Stimulated activated memory B cell treated with anti-CD40 and anti-IgM and Interleukin-4, amounts not matched to agents 10 μg/mL and 1 μg/mL and 100 μg/mL, for 72 hours (primary cell): Measurements from ENCODE around the gene DNAH10.
"Not testable (repeated sequence)": the region's sequence is repeated elsewhere in the genome, so short reads cannot be mapped to it uniquely, and the experiment has no call there.

ENCODE experiments used
- ATAC-seq: fragments of 150-1000 bp; cut with Tn5 transposase; 2 replicates; pipeline ENCODE4 v1.10.0; 2021
- H3K27ac Mint-ChIP-seq: one replicate; pipeline ENCODE4 v1.8.0; 2022; ENCODE audit warnings: mild to moderate bottlenecking, mixed read lengths
- H3K27me3 Mint-ChIP-seq: one replicate; pipeline ENCODE4 v1.8.0; 2022; ENCODE audit warnings: mixed read lengths
- H3K36me3 Mint-ChIP-seq: one replicate; pipeline ENCODE4 v1.8.0; 2022; ENCODE audit warnings: mixed read lengths
- H3K4me1 Mint-ChIP-seq: one replicate; pipeline ENCODE4 v1.8.0; 2022; ENCODE audit warnings: mixed read lengths
- H3K4me3 Mint-ChIP-seq: one replicate; pipeline ENCODE4 v1.8.0; 2022; ENCODE audit warnings: mild to moderate bottlenecking, moderate library complexity, mixed read lengths
- H3K9me3 Mint-ChIP-seq: one replicate; pipeline ENCODE4 v1.8.0; 2022; ENCODE audit warnings: mixed read lengths

Gene DNAH10

DNA sequence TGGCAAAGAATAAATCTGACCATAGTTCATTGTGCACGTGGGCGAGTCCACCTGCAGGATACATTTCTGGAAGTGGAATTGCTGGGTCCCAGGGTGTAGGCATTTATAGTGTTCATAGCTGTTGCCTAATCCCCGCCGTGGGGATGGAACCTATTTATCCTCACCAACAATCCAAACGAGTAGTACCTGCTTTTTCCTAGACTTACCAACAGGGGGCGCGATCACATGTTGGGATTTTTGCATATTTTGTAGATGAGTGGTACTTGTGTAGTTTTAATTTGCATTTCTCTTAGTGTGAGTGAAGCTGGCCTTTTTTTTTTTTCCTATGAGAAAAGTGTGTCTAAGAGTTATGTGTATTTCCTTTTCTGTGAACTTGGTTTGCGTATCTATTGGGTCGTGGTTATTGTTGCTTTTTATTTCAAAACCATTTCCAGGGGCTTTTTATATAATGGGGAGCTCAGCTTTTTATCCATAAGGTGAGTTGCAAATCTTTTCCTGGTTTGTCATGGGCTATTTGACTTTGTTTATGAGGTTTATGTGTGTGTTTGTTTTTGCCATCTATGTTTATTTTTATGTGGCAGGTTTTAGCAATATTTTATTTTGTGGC lies 143.3 kb downstream of the DNAH10 start:
- ATAC-seq: no peak
- Mint-ChIP-seq H3K9me3 (no peaks in the 10 kb centered on the region), H3K36me3 (no peaks in the 10 kb centered on the region), H3K4me3 (no peak overlapping the region), H3K27me3 (peaks cover 36% of the 10 kb centered on the region), H3K27ac (no peak overlapping the region), H3K4me1 (peaks cover 8% of the 10 kb centered on the region)

DNA sequence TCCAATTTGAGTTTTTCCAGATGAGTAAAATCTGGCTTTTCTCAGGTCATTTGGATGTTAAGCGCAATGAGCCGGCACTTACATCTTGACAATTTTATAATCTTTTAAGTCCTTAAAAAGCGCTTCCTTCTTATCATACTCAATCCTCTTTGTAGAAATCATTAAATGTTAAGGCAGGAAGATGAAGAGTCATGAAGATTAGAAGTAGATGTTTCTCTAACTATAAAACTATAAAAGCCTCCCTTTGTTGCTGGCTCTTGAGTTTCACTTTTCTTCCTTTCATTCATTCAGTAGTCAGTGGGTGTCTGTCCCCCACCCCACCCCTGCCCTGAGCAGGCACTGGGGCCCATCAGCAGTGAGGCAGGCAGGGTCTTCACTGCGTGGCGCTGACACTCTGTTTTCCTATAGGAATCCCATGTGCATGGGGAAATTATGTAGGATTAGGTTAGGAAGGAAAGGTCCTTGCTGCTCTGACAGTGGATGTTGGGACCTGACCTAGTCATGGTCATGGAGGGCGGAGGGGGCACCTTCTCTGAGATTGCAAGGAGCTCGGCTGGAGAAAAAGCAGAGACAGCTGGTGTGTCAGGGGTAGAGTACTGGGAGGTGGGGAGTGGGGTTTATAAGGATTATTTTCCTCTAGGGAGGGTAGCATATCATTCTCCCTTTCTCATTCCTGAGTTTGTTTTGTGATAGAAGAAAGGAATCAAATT lies 144.8 kb downstream of the DNAH10 start:
- Mint-ChIP-seq H3K27ac (no peak overlapping the region), H3K4me3 (no peak overlapping the region), H3K9me3 (no peaks in the 10 kb centered on the region), H3K36me3 (no peaks in the 10 kb centered on the region), H3K4me1 (peaks cover 8% of the 10 kb centered on the region), H3K27me3 (peaks cover 21% of the 10 kb centered on the region)
- no peak for ATAC-seq

DNA sequence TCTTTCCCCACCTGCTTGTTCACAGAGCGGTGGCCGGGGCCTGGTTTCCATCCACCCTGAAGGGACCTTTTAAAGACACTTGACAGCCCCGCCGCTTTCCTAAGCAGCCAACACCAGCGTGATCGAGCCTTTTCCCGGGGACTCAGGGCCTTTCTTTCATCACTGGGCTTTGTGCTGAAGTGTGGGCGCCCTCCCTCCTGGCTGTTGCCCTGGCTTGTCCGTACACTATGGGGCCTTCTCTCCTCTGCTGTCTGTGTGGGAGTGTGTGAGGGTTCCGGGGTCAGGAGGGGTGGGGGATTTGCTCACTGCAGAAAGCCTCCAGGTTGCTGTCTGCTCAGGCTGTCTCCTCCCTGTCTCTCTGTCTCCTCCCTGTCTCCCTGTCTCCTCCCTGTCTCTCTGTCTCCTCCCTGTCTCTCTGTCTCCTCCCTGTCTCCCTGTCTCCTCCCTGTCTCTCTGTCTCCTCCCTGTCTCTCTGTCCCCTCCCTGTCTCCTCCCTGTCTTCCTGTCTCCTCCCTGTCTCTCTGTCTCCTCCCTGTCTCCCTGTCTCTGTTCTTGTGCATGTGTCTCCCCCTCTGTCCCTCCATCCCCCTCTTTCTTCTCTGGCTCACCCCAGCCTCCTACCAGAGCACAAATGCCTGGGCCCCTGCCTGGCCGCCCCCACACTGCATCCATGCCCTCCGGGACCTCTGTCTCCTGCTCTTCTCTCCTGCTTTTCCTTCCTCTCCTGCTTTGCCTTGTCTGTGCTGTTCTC lies 145.8 kb downstream of the DNAH10 start:
- no peak overlapping the region for H3K4me3 Mint-ChIP-seq
- peak; percentile 42 for ATAC-seq
- no peak overlapping the region for H3K27ac Mint-ChIP-seq
- H3K9me3 Mint-ChIP-seq: no peaks in the 10 kb centered on the region
- H3K36me3 Mint-ChIP-seq: no peaks in the 10 kb centered on the region
- peaks cover 8% of the 10 kb centered on the region for H3K4me1 Mint-ChIP-seq
- H3K27me3 Mint-ChIP-seq: peaks cover 11% of the 10 kb centered on the region

DNA sequence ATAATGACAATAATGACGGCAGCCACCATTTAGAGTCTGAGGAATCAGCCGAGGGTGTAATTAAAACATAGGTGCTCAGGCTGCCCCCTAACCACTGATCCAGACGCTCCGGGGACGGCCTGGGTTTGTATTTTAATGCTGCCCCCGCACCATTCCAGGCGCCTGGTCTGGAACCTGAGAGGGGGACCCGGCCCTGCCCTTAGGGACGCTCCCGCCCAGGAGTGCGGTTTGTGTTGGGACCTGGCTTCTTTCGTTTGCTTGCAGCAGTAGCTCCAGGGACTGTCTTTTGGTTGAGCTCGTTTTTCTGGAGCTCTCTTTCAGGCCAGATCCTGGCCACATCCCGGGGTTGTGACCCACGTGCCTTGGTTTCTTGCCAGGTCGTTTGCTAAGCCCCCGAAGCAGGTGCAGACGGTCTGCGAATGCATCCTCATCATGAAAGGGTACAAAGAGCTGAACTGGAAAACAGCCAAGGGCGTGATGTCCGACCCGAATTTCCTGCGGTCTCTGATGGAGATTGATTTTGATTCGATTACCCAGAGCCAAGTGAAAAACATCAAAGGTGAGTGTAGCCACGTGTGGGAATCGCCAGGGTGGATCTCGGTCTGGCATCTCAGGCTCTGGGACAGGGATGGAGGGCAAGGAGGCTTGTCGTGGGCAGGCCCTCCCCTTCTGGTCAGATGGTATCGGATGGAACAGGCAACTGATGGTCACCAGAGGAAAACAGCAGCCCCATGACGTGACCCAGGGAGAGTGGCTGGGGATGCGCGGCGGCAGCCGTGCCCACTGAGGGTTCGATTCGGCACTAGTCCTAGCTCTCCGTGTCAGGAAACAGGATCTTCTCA lies 147.0 kb downstream of the DNAH10 start:
- no peaks in the 10 kb centered on the region for H3K36me3 Mint-ChIP-seq
- H3K27ac Mint-ChIP-seq: no peak overlapping the region
- H3K9me3 Mint-ChIP-seq: no peaks in the 10 kb centered on the region
- no peak overlapping the region for H3K4me3 Mint-ChIP-seq
- peaks cover 8% of the 10 kb centered on the region for H3K4me1 Mint-ChIP-seq
- H3K27me3 Mint-ChIP-seq: peaks cover 4% of the 10 kb centered on the region
- ATAC-seq: no peak

DNA sequence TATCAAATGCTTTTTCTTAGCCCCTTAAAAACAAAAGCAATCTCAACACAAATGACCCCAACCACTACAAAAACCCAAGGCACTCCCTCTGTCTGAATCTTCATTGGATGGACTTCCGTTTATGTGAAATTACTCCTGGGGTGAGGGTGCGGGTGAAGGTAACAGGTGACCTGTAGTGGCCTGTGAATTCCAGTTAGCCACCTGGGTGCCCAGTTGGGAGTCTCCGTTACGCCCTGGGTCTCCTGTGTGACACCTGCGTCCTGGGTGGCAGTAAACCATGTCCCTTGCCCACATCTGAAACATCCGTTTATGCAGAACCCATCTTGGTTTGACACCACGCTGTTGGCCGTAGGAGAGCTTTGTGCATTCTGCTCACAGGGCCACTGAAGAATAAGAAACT lies 148.0 kb downstream of the DNAH10 start:
- no peak overlapping the region for H3K4me3 Mint-ChIP-seq
- no peak overlapping the region for H3K27ac Mint-ChIP-seq
- H3K36me3 Mint-ChIP-seq: no peaks in the 10 kb centered on the region
- no peak for ATAC-seq
- H3K4me1 Mint-ChIP-seq: peaks cover 7% of the 10 kb centered on the region
- no peaks in the 10 kb centered on the region for H3K9me3 Mint-ChIP-seq
- H3K27me3 Mint-ChIP-seq: no peaks in the 10 kb centered on the region

DNA sequence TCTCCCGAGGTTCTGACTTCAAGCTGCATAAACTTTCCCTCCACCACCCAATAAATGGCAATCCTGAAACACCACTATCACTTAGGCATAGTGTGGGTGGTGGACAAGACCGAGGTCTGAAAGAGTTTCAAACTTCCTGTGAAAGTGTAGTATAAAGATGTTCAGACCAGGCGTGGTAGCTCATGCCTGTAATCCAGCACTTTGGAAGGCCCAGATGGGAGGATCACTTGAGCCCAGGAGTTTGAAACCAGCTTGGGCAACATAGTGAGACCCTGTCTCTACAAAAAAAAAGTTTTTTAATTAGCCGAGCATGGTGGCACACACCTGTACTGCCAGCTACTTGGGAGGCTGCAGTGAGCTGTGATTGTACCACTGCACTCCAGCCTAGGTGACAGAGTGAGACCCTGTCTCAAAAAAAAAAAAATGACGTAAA lies 148.7 kb downstream of the DNAH10 start:
- Mint-ChIP-seq H3K4me3 (no peak overlapping the region), H3K27ac (no peak overlapping the region), H3K27me3 (no peaks in the 10 kb centered on the region), H3K36me3 (no peaks in the 10 kb centered on the region), H3K4me1 (no peaks in the 10 kb centered on the region), H3K9me3 (no peaks in the 10 kb centered on the region)
- ATAC-seq: no peak

DNA sequence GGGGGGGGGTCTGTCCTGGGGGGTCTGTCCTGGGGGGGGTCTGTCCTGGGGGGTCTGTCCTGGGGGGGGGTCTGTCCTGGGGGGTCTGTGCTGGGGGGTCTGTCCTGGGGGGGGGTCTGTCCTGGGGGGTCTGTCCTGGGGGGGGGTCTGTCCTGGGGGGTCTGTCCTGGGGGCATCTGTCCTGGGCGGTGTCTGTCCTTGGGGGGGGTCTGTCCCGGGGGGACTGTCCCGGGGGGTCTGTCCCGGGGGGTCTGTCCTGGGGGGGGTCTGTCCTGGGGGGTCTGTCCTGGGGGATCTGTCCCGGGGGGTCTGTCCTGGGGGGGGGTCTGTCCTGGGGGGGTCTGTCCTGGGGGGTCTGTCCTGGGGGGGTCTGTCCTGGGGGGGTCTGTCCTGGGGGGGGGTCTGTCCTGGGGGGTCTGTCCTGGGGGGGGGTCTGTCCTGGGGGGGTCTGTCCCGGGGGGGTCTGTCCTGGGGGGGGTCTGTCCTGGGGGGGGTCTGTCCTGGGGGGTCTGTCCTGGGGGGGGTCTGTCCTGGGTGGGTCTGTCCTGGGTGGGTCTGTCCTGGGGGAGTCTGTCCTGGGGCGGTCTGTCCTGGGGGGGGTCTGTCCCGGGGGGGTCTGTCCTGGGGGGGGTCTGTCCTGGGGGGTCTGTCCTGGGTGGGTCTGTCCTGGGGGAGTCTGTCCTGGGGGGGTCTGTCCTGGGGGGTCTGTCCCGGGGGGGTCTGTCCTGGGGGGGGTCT lies 149.7 kb downstream of the DNAH10 start:
- H3K4me1 Mint-ChIP-seq, H3K9me3 Mint-ChIP-seq, H3K36me3 Mint-ChIP-seq, H3K27ac Mint-ChIP-seq, ATAC-seq, H3K4me3 Mint-ChIP-seq, H3K27me3 Mint-ChIP-seq: not testable (repeated sequence)

DNA sequence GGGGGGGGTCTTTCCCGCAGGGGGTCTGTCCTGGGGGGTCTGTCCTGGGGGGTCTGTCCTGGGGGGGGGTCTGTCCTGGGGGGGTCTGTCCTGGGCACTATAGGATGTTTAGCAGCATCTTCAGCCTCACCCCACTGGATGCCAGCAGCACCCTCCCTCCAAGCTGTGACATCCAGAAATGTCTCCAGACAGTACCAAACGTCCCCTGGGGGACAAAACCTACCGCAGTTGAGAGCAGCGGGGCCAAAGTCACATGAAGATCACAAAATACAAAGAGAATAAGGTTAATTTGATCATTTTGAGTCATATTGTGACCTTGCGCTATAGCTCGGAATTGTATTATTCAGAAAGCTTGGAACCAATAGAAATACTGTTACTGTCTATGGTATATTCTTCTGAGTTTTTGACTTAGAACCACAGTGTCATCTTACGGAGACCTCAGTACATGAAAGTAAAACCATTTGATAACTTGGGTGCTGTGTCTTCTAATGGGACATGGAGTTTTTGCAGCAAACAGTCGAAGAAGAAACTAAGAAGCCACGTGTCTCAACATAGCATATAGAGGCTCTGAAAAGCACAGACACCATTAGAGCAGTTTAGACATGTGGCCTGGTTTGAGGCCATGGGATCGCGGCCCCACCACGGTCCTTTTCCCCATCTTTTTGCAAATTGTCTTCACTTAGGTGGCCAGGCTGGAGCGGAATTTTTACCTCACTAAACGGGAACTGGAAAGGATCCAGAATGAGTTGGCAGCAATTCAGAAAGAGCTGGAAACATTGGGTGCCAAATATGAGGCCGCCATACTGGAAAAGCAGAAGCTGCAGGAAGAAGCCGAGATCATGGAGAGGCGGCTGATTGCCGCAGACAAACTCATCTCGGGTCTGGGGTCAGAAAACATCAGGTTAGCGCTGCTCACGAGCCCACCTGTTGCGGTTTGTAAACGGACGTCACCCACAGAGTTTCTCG lies 150.6 kb downstream of the DNAH10 start:
- no peak overlapping the region for H3K27ac Mint-ChIP-seq
- peaks cover 14% of the 10 kb centered on the region for H3K27me3 Mint-ChIP-seq
- no peak overlapping the region for H3K4me3 Mint-ChIP-seq
- H3K4me1 Mint-ChIP-seq: no peaks in the 10 kb centered on the region
- ATAC-seq: no peak
- H3K9me3 Mint-ChIP-seq: no peaks in the 10 kb centered on the region
- no peaks in the 10 kb centered on the region for H3K36me3 Mint-ChIP-seq

DNA sequence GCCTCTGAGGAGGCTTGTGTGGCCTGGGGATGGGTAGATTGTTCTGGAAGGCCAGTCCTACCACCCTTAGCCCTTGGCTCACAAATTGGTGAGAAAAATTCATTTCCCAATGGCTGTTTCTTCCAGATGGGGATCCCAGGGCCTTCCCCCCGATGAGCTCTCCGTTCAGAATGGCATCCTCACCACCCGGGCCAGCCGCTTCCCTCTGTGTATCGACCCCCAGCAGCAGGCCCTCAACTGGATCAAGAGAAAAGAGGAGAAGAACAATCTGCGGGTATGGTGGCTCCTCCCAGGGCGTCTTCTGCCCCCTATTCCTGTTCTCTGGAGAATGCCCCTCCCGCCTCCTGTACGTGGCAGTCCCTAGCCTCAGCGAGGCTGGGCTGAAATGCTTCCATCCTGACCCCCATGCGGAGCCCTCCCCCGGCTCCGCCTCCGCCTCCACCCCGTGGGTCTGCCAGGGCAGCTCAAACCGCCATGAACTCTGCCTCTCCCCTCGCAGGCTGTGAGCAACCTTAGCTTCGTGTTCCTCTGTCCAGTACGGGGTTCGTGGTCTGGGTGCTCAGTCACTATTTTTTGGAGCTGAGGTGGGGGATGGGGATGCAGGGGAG lies 152.7 kb downstream of the DNAH10 start:
- peaks cover 14% of the 10 kb centered on the region for H3K27me3 Mint-ChIP-seq
- no peaks in the 10 kb centered on the region for H3K36me3 Mint-ChIP-seq
- no peak for ATAC-seq
- no peak overlapping the region for H3K4me3 Mint-ChIP-seq
- H3K27ac Mint-ChIP-seq: no peak overlapping the region
- no peaks in the 10 kb centered on the region for H3K9me3 Mint-ChIP-seq
- no peaks in the 10 kb centered on the region for H3K4me1 Mint-ChIP-seq

DNA sequence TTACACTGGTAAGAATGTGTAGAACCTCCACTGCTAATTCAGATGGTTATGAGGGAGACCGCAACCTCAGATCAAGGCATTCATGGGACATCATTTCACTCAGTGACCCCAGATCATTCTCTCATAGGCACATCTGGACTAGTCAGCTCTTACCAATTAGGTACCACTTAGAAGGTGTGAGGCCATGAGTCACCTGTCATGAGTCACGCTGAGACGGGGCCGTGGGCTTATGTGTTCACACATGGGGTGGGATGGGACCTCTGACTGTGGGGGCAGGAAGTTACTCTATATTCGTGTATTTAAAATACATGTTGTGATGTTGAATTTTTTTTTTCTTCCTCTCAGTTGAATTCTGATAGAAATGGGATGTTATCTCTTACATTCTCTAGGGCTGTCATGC lies 154.6 kb downstream of the DNAH10 start:
- Mint-ChIP-seq H3K27ac (no peak overlapping the region), H3K27me3 (peaks cover 22% of the 10 kb centered on the region), H3K36me3 (no peaks in the 10 kb centered on the region), H3K9me3 (no peaks in the 10 kb centered on the region), H3K4me3 (no peak overlapping the region), H3K4me1 (no peaks in the 10 kb centered on the region)
- ATAC-seq: no peak

DNA sequence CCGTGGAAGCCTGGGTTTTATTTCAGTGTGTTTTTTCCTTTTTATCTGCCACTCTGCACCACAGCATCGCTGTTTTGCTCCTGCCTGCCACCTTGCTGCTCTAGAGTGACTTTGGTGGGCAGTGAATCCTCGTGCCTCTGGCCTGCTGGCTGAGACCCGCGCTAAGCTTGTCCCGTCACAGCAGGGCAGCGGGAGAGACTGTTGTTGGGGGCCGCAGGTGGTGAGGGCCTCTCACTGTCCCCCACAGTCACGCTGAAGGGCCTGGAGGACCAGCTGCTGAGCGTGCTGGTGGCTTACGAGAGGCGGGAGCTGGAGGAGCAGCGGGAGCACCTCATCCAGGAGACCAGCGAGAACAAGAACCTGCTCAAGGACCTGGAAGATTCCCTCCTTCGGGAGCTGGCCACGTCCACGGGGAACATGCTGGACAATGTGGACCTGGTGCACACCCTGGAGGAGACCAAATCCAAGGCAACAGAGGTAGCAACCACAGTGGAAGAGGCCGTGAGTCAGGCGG lies 155.3 kb downstream of the DNAH10 start:
- Mint-ChIP-seq H3K4me1 (no peaks in the 10 kb centered on the region), H3K27ac (no peak overlapping the region), H3K27me3 (peaks cover 22% of the 10 kb centered on the region), H3K9me3 (no peaks in the 10 kb centered on the region), H3K36me3 (no peaks in the 10 kb centered on the region), H3K4me3 (no peak overlapping the region)
- ATAC-seq: no peak

DNA sequence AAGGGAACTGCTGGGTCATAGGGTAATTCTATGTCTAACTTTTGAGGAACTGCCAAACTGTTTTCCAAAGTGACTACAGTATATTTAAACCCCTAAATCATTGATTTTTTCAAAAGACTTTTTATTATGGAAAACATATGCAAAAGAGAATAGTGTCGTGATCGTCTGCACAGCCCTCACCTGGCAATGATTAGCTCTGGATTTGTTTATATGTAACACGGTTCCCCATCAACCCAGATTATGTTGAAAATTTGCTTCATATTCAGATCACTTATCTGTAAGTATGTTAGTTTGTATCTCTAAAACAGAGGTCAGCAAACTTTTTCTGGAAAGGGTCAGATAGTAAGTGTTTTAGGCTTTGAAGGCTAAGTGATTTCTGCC lies 157.9 kb downstream of the DNAH10 start:
- no peak overlapping the region for H3K4me3 Mint-ChIP-seq
- no peaks in the 10 kb centered on the region for H3K36me3 Mint-ChIP-seq
- no peak for ATAC-seq
- peaks cover 36% of the 10 kb centered on the region for H3K27me3 Mint-ChIP-seq
- no peaks in the 10 kb centered on the region for H3K9me3 Mint-ChIP-seq
- no peaks in the 10 kb centered on the region for H3K4me1 Mint-ChIP-seq
- no peak overlapping the region for H3K27ac Mint-ChIP-seq

DNA sequence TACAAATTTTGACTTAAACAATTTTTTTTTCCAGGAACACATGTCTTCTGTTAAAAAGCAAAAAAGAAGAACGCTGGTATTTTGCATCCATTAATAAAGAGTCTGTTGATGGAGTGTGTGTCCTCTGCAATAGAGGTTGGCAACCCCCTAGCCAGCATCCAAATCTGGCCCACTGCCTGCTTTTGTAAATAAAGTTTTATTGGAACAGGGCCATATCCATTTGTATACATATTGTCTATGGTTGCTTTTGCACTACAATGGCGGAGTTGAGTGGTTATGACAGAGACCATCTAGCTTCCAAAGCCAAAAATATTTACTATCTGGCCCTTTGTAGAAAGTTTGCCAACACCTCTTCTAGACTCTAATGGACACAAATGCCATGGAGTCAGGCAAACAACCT lies 160.9 kb downstream of the DNAH10 start:
- Mint-ChIP-seq H3K9me3 (no peaks in the 10 kb centered on the region), H3K27me3 (peaks cover 42% of the 10 kb centered on the region), H3K4me3 (no peak overlapping the region), H3K36me3 (no peaks in the 10 kb centered on the region), H3K4me1 (peaks cover 5% of the 10 kb centered on the region), H3K27ac (no peak overlapping the region)
- no peak for ATAC-seq
